Transverse colon (tissue), 4 donors: ENCODE measurements around the gene GBE1.

Source experiments
- EP300 ChIP-seq: sonication (generic); formaldehyde crosslinking; IDR thresholded peaks from one replicate; pipeline ENCODE4 v1.6.1; 2017; ENCODE audit warnings: antibody characterized with exemption, low read depth
- POLR2A ChIP-seq: fragments of 450-650 bp; IDR thresholded peaks from one replicate; pipeline ENCODE4 v1.6.1; 2016; ENCODE audit warnings: antibody characterized with exemption, mild to moderate bottlenecking, moderate library complexity
- POLR2AphosphoS5 ChIP-seq, 3 donors: sonication (generic); formaldehyde crosslinking; IDR thresholded peaks; one replicate each; pipeline ENCODE4 v1.6.1; 2016; ENCODE audit warnings: antibody characterized with exemption in 3 of 3
- TF ChIP-seq, protein P1 (sequence below), 5 experiments: fragments of 200-600 bp in 3 of 5; fragments of 450-650 bp in 2 of 5; sonication (generic) in 3 of 5; IDR thresholded peaks; 1 replicate in 2 of 5; 2 replicates in 3 of 5; pipeline ENCODE4 v1.5.1; 2016 to 2017; ENCODE audit warnings: antibody characterized with exemption in 5 of 5, inconsistent platforms in 3 of 5, mild to moderate bottlenecking in 2 of 5, moderate library complexity in 1 of 5

DNA sequence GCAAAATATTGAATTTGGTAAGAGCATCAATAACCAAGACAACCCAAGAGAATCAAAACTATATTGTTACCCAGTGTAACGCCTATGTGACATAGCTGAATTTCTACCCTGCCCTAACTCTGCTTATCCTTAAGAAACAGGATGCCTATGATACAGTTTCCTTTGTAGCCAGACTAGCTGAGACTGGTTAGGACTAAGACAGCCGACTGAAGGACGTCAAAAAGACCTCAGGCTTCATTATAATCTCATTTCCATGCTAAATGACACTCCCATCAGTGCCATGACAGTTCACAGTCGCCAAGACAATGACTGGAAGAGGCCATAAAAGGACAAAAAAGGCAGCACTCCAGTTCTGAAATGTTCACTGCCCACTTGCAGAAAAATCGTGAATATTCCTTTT lies 66.8 kb downstream of the GBE1 start:
- TF ChIP-seq, protein P1, sequence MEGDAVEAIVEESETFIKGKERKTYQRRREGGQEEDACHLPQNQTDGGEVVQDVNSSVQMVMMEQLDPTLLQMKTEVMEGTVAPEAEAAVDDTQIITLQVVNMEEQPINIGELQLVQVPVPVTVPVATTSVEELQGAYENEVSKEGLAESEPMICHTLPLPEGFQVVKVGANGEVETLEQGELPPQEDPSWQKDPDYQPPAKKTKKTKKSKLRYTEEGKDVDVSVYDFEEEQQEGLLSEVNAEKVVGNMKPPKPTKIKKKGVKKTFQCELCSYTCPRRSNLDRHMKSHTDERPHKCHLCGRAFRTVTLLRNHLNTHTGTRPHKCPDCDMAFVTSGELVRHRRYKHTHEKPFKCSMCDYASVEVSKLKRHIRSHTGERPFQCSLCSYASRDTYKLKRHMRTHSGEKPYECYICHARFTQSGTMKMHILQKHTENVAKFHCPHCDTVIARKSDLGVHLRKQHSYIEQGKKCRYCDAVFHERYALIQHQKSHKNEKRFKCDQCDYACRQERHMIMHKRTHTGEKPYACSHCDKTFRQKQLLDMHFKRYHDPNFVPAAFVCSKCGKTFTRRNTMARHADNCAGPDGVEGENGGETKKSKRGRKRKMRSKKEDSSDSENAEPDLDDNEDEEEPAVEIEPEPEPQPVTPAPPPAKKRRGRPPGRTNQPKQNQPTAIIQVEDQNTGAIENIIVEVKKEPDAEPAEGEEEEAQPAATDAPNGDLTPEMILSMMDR (IDR thresholded peaks at IDR 0.05): no peak
- no peak for TF ChIP-seq POLR2A
- TF ChIP-seq POLR2AphosphoS5 (IDR thresholded peaks at IDR 0.05): no peak
- TF ChIP-seq EP300: no peak
